HFF-Myc (cell line): Measurements from ENCODE around the gene FMOD.

Experiments
- DNase-seq: peaks from one replicate; pipeline ENCODE4 v3.0.0-alpha.2; 2011; ENCODE audit warnings: low read depth; ENCODE audit errors: extremely low read depth
- H3K4me3 ChIP-seq: replicated peaks from 2 replicates; pipeline ENCODE4 v1.5.1; 2011; ENCODE audit warnings: low read depth, mild to moderate bottlenecking, control low read depth, low read length
- CTCF ChIP-seq: IDR thresholded peaks from 2 replicates; pipeline ENCODE4 v1.5.1; 2012; ENCODE audit warnings: mild to moderate bottlenecking, low read depth, low read length, control low read depth; ENCODE audit errors: missing control alignments

FMOD gene

DNA sequence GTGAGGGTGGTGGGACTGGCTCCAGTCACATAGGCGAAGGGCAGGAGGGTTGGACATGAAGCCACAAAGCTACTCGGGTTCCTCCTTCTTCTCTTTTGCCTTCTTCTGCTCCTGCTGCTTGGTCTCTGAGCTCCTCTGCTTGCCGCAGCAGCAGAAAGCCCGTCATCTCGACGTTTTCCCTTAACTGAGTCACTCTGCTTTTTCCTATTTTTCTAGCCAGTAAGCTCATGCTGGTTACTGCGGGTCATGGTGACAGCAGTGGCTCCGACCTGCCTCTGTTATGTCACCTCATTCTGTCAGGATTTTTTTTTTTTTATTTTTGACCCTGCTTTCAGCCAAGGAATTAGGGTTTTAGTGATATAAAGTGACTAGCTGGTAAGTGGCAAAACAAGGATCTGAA lies 2.6 kb upstream of the FMOD start:
- DNase-seq, result no peak
- no peak overlapping the region for H3K4me3 ChIP-seq
- TF ChIP-seq CTCF, result no peak

DNA sequence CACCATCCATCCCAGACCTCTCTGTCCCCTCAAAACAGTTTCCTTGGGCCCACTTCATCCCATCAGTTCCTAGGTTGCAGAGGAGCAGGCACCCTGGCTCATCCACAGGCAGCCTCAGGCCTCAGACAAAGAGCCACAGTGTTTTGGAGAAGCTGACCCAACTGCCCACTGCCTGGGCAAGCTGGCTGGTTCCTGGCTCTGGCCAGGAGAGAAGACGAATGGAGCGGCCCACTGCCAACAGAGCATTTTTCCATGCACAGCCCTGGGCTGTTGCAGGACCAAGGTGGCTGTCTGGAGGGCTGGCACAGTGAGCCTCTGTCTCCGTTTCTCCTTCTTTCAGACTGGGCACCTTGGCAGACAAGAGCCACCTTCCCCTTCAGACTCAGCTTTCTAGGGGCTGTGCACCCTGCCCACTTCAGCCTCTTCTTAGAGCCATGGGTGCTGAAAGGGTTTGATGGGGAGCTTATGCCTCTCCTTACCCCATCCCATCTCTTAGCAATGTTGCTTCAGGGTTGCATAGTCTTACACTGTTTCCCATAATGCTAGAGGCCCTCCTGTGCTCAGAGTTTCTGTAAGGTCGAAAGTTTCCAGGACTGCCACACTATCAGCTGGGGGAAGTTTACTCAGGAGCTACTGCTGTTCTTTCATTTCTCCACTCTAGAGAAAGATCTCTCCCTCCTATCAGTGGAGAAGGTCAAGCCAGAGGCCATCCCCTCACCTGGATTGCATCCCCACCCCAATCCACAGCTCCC lies 973 bp downstream of the FMOD start:
- TF ChIP-seq CTCF, result no peak
- DNase-seq, result no peak
- H3K4me3 ChIP-seq, result no peak overlapping the region

- no peak for DNase-seq
- no peak for TF ChIP-seq CTCF
- no peak overlapping the region for H3K4me3 ChIP-seq
These were observed 1.8 kb downstream of the FMOD start for GRCh38 chr1:203349166-203349565.

GRCh38 chr1:203346769-203347102 lies 4.2 kb downstream of the FMOD start:
- no peak overlapping the region for H3K4me3 ChIP-seq
- no peak for DNase-seq
- TF ChIP-seq CTCF, result no peak

GRCh38 chr1:203346060-203346768 lies 4.7 kb downstream of the FMOD start:
- no peak for TF ChIP-seq CTCF

GRCh38 chr1:203343956-203344754 lies 6.8 kb downstream of the FMOD start:
- DNase-seq, result no peak
- no peak for TF ChIP-seq CTCF

More at GRCh38 chr1:203346060-203346768, 4.7 kb downstream of the FMOD start:
- no peak for DNase-seq
- no peak overlapping the region for H3K4me3 ChIP-seq

More at GRCh38 chr1:203343956-203344754, 6.8 kb downstream of the FMOD start:
- H3K4me3 ChIP-seq, result no peak overlapping the region
